Measurements from ENCODE around the gene ATAD1. TPM values are rescaled to one million over a fixed set of nuclear protein-coding genes. Genes with fewer than 3 reads are reported as not detected.

ATAD1 gene
- total and polyA plus RNA-seq, 9 of the 15 experiments (the other 6 are each of a cell fraction or from before 2014, with no cell fraction given): 11.3 to 33.8 (median 27.3) TPM

GRCh38 chr10:87843714-87844113 is 25.7 kb upstream of the ATAD1 start:
- ATAC-seq (no peak), DNase-seq (ENCODE audit: extremely low read depth in 1 of 4, low spot score in 3 of 4) (no peak), FAIRE-seq (no peak)
- H3K9me1 ChIP-seq (ENCODE audit: control insufficient read depth, insufficient read depth, low read length): no peaks in the 10 kb centered on the region
- TF ChIP-seq FOXA1 (IDR thresholded peaks at IDR 0.05; ENCODE audit: borderline replicate concordance): no peak
- peak; percentile 43 for TF ChIP-seq CREM (IDR thresholded peaks at IDR 0.05; ENCODE audit: low read depth)
- TF ChIP-seq SETDB1 (IDR thresholded peaks at IDR 0.05; ENCODE audit: low read length): no peak
- no peak for TF ChIP-seq ATF1 (CRISPR knock-in tag; IDR thresholded peaks at IDR 0.05)
- TF ChIP-seq ATF1 (tag; IDR thresholded peaks at IDR 0.05): peak; percentile 27; the same call in 1 of the 2 replicates
- TF ChIP-seq ATF3 (IDR thresholded peaks at IDR 0.05): peak; percentile 61
- TF ChIP-seq ATF3 (CRISPR knock-in tag; conservative IDR thresholded peaks at IDR 0.05): no peak
- BruUV-seq (replicated peaks): no TSS peak
- H3K4me2 ChIP-seq (ENCODE audit: insufficient read depth, low read length): no peak overlapping the region
- no peaks in the 10 kb centered on the region for H3K36me3 ChIP-seq (ENCODE audit: control insufficient read depth, insufficient read depth, low read length)
- intact Hi-C loops (cut with micrococcal nuclease) (no loop called here), in situ Hi-C loops (cut with MboI) (no loop called here)
- no peak overlapping the region for H3K9ac ChIP-seq (ENCODE audit: insufficient read depth in 1 of 2, low read depth in 2 of 2, low read length in 2 of 2)
- peak overlapping the region; percentile 53; the same call in 1 of the 2 replicates for H2AFZ ChIP-seq (ENCODE audit: low read depth, low read length)
- WGBS (ENCODE audit: insufficient coverage, low coverage, missing lambda C conversion rate): 67% methylated on average over 4 of the region's 4 CpGs
- no peaks in the 10 kb centered on the region for H3K79me2 ChIP-seq (ENCODE audit: control insufficient read depth, insufficient read depth, low read length)
- ChIA-PET CTCF (ENCODE audit: low intra/inter-chr PET ratio) (no interaction called here), POLR2A (no interaction called here)
- H3K4me1 ChIP-seq (replicated peaks in 1 of 2; ENCODE audit: control insufficient read depth in 2 of 2, insufficient read depth in 2 of 2, low read length in 2 of 2): no peaks in the 10 kb centered on the region
- H3K4me3 ChIP-seq: no peak overlapping the region
- no peaks in the 10 kb centered on the region for H3K9me3 ChIP-seq (replicated peaks; ENCODE audit: control insufficient read depth, insufficient read depth, low read depth, low read length)
- no peak overlapping the region for H3K27ac ChIP-seq (ENCODE audit: extremely low read depth, low read depth, low read length)
- H4K20me1 ChIP-seq (replicated peaks; ENCODE audit: control insufficient read depth, insufficient read depth, low read length): no peaks in the 10 kb centered on the region
- H3K27me3 ChIP-seq (ENCODE audit: control insufficient read depth in 2 of 2, insufficient read depth in 2 of 2, low read length in 2 of 2): no peaks in the 10 kb centered on the region
